Ishikawa (cell line): ENCODE data around the gene RNF150.

Source experiments
- CEBPB ChIP-seq: IDR thresholded peaks from 2 replicates; pipeline ENCODE4 v1.6.1; 2012
- CREB1 ChIP-seq: IDR thresholded peaks from 2 replicates; pipeline ENCODE4 v1.6.1; 2012; ENCODE audit warnings: low read depth
- EGR1 ChIP-seq: IDR thresholded peaks from 2 replicates; pipeline ENCODE4 v1.6.1; 2012
- EP300 ChIP-seq: IDR thresholded peaks from 2 replicates; pipeline ENCODE4 v1.6.1; 2012; ENCODE audit warnings: borderline replicate concordance
- FOXM1 ChIP-seq: IDR thresholded peaks from 2 replicates; pipeline ENCODE4 v1.6.1; 2012; ENCODE audit warnings: low read depth, borderline replicate concordance
- NFIC ChIP-seq: IDR thresholded peaks from 2 replicates; pipeline ENCODE4 v1.6.1; 2012
- RAD21 ChIP-seq: IDR thresholded peaks from 2 replicates; pipeline ENCODE4 v1.6.1; 2012; ENCODE audit warnings: low read depth
- TAF1 ChIP-seq: IDR thresholded peaks from 2 replicates; pipeline ENCODE4 v1.6.1; 2012; ENCODE audit warnings: low read depth, mild to moderate bottlenecking
- TCF12 ChIP-seq: IDR thresholded peaks from 2 replicates; pipeline ENCODE4 v1.6.1; 2012; ENCODE audit warnings: low read depth
- TEAD4 ChIP-seq: IDR thresholded peaks from 2 replicates; pipeline ENCODE4 v1.6.1; 2012
- USF1 ChIP-seq: IDR thresholded peaks from 2 replicates; pipeline ENCODE4 v1.6.1; 2012
- YY1 ChIP-seq: IDR thresholded peaks from 2 replicates; pipeline ENCODE4 v1.6.1; 2012; ENCODE audit warnings: low read depth
- ZBTB7A ChIP-seq: IDR thresholded peaks from 2 replicates; pipeline ENCODE4 v1.6.1; 2012; ENCODE audit warnings: low read depth
- TF ChIP-seq, protein P1 (sequence below): IDR thresholded peaks from 2 replicates; pipeline ENCODE4 v1.6.1; 2012; ENCODE audit warnings: low read depth, mild to moderate bottlenecking
- TF ChIP-seq, protein P2 (sequence below): IDR thresholded peaks from 2 replicates; pipeline ENCODE4 v1.6.1; 2012

RNF150 gene

DNA sequence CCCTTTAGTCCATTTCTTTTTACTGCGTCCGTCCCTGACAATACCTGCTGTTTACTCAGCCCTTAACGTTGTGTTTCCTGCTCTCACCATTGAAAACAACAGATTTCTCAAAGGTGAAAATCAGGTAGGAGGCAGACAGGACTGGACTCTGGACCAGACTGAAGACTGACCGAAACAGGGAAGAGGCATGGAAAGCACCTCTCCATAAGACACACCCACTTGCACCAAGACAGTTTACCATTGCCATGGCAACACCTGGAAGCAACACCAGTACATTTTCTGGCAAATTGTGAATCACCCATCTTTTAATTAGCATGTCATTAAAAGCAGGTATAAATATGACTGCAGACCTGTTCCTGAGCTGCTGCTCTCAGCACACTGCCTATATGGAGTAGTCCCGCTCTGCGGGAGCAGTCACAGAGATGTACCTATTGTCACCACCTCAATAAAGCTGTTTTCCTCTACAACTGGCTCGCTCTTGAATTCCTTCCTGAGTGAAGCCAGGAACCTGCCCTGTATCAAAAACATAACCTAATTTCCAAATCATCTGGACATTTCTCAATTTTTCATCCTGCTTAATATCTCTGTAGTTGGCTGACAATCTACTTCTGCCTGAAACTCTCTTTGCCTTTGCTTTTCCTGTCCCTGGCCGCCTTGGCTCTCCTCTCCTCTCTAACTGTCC lies 117.0 kb downstream of the RNF150 start:
- TF ChIP-seq, protein P1, sequence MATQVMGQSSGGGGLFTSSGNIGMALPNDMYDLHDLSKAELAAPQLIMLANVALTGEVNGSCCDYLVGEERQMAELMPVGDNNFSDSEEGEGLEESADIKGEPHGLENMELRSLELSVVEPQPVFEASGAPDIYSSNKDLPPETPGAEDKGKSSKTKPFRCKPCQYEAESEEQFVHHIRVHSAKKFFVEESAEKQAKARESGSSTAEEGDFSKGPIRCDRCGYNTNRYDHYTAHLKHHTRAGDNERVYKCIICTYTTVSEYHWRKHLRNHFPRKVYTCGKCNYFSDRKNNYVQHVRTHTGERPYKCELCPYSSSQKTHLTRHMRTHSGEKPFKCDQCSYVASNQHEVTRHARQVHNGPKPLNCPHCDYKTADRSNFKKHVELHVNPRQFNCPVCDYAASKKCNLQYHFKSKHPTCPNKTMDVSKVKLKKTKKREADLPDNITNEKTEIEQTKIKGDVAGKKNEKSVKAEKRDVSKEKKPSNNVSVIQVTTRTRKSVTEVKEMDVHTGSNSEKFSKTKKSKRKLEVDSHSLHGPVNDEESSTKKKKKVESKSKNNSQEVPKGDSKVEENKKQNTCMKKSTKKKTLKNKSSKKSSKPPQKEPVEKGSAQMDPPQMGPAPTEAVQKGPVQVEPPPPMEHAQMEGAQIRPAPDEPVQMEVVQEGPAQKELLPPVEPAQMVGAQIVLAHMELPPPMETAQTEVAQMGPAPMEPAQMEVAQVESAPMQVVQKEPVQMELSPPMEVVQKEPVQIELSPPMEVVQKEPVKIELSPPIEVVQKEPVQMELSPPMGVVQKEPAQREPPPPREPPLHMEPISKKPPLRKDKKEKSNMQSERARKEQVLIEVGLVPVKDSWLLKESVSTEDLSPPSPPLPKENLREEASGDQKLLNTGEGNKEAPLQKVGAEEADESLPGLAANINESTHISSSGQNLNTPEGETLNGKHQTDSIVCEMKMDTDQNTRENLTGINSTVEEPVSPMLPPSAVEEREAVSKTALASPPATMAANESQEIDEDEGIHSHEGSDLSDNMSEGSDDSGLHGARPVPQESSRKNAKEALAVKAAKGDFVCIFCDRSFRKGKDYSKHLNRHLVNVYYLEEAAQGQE = no peak
- TF ChIP-seq CEBPB (no peak), RAD21 (no peak), TCF12 (no peak), YY1 (no peak), EGR1 (no peak), TEAD4 (no peak), EP300 (no peak), TAF1 (no peak), NFIC (no peak), FOXM1 (no peak), USF1 (no peak), ZBTB7A (no peak), CREB1 (no peak)
- TF ChIP-seq, protein P2, sequence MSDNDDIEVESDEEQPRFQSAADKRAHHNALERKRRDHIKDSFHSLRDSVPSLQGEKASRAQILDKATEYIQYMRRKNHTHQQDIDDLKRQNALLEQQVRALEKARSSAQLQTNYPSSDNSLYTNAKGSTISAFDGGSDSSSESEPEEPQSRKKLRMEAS = no peak

DNA sequence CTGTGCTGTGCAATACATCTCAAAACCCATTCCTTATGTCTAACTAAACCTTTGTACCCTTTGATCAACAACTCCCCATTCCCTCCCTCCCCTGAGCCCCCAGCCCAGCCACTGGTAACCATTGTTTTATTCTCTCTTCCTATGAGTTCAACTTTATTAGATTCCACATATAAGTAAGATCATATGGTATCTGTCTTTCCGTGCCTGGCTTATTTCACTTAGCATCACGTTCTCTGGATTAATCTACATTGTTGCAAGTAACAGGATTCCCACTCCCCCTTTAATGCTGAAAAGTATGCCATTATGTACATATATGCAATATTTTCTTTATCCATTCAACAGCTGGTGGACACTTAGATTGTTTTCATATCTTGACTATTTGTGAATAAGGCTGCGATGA lies 119.4 kb downstream of the RNF150 start:
- TF ChIP-seq NFIC (no peak), YY1 (no peak), EGR1 (no peak), TEAD4 (no peak), CEBPB (no peak), RAD21 (no peak), USF1 (no peak), CREB1 (no peak), TCF12 (no peak), ZBTB7A (no peak), EP300 (no peak), TAF1 (no peak), FOXM1 (no peak)
- TF ChIP-seq, protein P2 = no peak
- TF ChIP-seq, protein P1 = no peak

- no peak for TF ChIP-seq NFIC
- no peak for TF ChIP-seq YY1
- TF ChIP-seq EGR1 = no peak
- TF ChIP-seq, protein P1 = no peak
- no peak for TF ChIP-seq FOXM1
- no peak for TF ChIP-seq RAD21
- TF ChIP-seq CEBPB = no peak
- TF ChIP-seq TAF1 = no peak
- TF ChIP-seq USF1 = no peak
- TF ChIP-seq ZBTB7A = no peak
- no peak for TF ChIP-seq CREB1
- no peak for TF ChIP-seq TCF12
- TF ChIP-seq EP300 = no peak
- TF ChIP-seq TEAD4 = no peak
- TF ChIP-seq, protein P2 = no peak
These were observed 121.4 kb downstream of the RNF150 start for GRCh38 chr4:141011901-141012315.
